IPS-11a (cell line): ENCODE measurements around the gene PLB1.
"Not testable (repeated sequence)": the region's sequence is repeated elsewhere in the genome, so short reads cannot be mapped to it uniquely, and the experiment has no call there.

Experiments used
- H3K4me3 ChIP-seq: one replicate; pipeline ENCODE4 v1.5.1; 2013; ENCODE audit warnings: low read depth, low read length, control low read depth

The PLB1 gene

GRCh38 chr2:28463893-28464292 lies 32.0 kb upstream of the PLB1 start:
- H3K4me3 ChIP-seq, result no peak overlapping the region

GRCh38 chr2:28465148-28465885 lies 30.5 kb upstream of the PLB1 start:
- no peak overlapping the region for H3K4me3 ChIP-seq

- H3K4me3 ChIP-seq, result no peak overlapping the region
These were observed 26.6 kb upstream of the PLB1 start for GRCh38 chr2:28469304-28469703.

- no peak overlapping the region for H3K4me3 ChIP-seq
These were observed 25.8 kb upstream of the PLB1 start for GRCh38 chr2:28469947-28470535.

GRCh38 chr2:28470759-28471158 lies 25.1 kb upstream of the PLB1 start:
- H3K4me3 ChIP-seq, result no peak overlapping the region

GRCh38 chr2:28471214-28471613 lies 24.6 kb upstream of the PLB1 start:
- no peak overlapping the region for H3K4me3 ChIP-seq

- no peak overlapping the region for H3K4me3 ChIP-seq
These were observed 24.1 kb upstream of the PLB1 start for GRCh38 chr2:28471701-28472236.

GRCh38 chr2:28472641-28473040 lies 23.2 kb upstream of the PLB1 start:
- not testable (repeated sequence) for H3K4me3 ChIP-seq

- no peak overlapping the region for H3K4me3 ChIP-seq
These were observed 20.7 kb upstream of the PLB1 start for GRCh38 chr2:28475088-28475595.

- no peak overlapping the region for H3K4me3 ChIP-seq
These were observed 18.8 kb upstream of the PLB1 start for GRCh38 chr2:28477087-28477486.

GRCh38 chr2:28477645-28478044 lies 18.2 kb upstream of the PLB1 start:
- H3K4me3 ChIP-seq, result no peak overlapping the region

GRCh38 chr2:28480403-28481049 lies 15.3 kb upstream of the PLB1 start:
- H3K4me3 ChIP-seq, result no peak overlapping the region

- no peak overlapping the region for H3K4me3 ChIP-seq
These were observed 14.0 kb upstream of the PLB1 start for GRCh38 chr2:28481905-28482304.

GRCh38 chr2:28484835-28485234 lies 11.0 kb upstream of the PLB1 start:
- no peak overlapping the region for H3K4me3 ChIP-seq

- no peak overlapping the region for H3K4me3 ChIP-seq
These were observed 9.3 kb upstream of the PLB1 start for GRCh38 chr2:28486526-28486925.

- H3K4me3 ChIP-seq, result no peak overlapping the region
These were observed 8.6 kb upstream of the PLB1 start for GRCh38 chr2:28487258-28487657.

- H3K4me3 ChIP-seq, result no peak overlapping the region
These were observed 7.6 kb upstream of the PLB1 start for GRCh38 chr2:28488083-28488830.

GRCh38 chr2:28488858-28489575 lies 6.8 kb upstream of the PLB1 start:
- no peak overlapping the region for H3K4me3 ChIP-seq

GRCh38 chr2:28490558-28490957 lies 5.3 kb upstream of the PLB1 start:
- no peak overlapping the region for H3K4me3 ChIP-seq

- no peak overlapping the region for H3K4me3 ChIP-seq
These were observed 3.6 kb upstream of the PLB1 start for GRCh38 chr2:28492282-28492681.
